K562 (cell line): ENCODE measurements around the gene TXNL4A. TPM values are rescaled to one million over a fixed set of nuclear protein-coding genes. Genes with fewer than 3 reads are reported as not detected.
A peak's percentile ranks its signal among the peaks of the same experiment; 100 is the strongest.

ENCODE experiments used
- ATAC-seq: fragments of 200-7000 bp; cut with Tn5 transposase; 3 replicates; pipeline ENCODE4 v1.9.1; 2020; ENCODE audit warnings: moderate library complexity
- BruUV-seq: library from RNA; stranded (reverse); fragments of 400-500 nt; replicated peaks from 2 replicates; lab custom pipeline; 2021; lab: Mats Ljungman, UMichigan
- CTCF ChIA-PET: fragments of 300-600 bp; formaldehyde crosslinking; extraction: SDS; loops from one replicate; lab custom pipeline; 2021; ENCODE audit warnings: low intra/inter-chr PET ratio; lab: Yijun Ruan, JAX
- POLR2A ChIA-PET: fragments of 300-600, 350-650 bp; sonication (Branson Sonifier 250); formaldehyde crosslinking; extraction: SDS; loops from one replicate; lab custom pipeline; 2021; ENCODE audit warnings: antibody characterized with exemption, inconsistent platforms; lab: Yijun Ruan, JAX
- DNase-seq, 4 experiments: peaks; one replicate each; pipeline versions ENCODE4 v3.0.0 to v3.0.0-alpha.2; 2011 to 2018; ENCODE audit warnings: low spot score in 3 of 4, mixed read lengths in 3 of 4; ENCODE audit errors: extremely low read depth in 1 of 4
- FAIRE-seq: peaks from 2 replicates; lab custom pipeline; 2011; peaks lifted over from hg19 to GRCh38; lab: Jason Lieb, UNC
- H2AFZ ChIP-seq: 2 replicates; pipeline ENCODE4 v1.6.0; 2011; ENCODE audit warnings: low read depth, low read length, control low read depth, inconsistent platforms
- H3K27ac ChIP-seq: fragments of 200-600 bp; 3 replicates; pipeline ENCODE4 v1.8.0; 2011; ENCODE audit warnings: low read depth, mild to moderate bottlenecking, control low read depth, inconsistent platforms, low read length, moderate library complexity, mixed read lengths; ENCODE audit errors: extremely low read depth
- H3K27me3 ChIP-seq, 2 experiments: fragments of 300-600 bp in 1 of 2; 2 replicates in 1 of 2; 3 replicates in 1 of 2; pipeline versions ENCODE4 v1.6.0 to v1.8.0; 2011; ENCODE audit warnings: inconsistent platforms in 2 of 2, low read length in 2 of 2, mild to moderate bottlenecking in 1 of 2, mixed read lengths in 1 of 2, moderate library complexity in 1 of 2; ENCODE audit not compliant: control insufficient read depth in 2 of 2, insufficient read depth in 2 of 2
- H3K36me3 ChIP-seq: fragments of 300-600 bp; 3 replicates; pipeline ENCODE4 v1.8.0; 2011; ENCODE audit warnings: mild to moderate bottlenecking, low read length, inconsistent platforms; ENCODE audit not compliant: control insufficient read depth, insufficient read depth
- H3K4me1 ChIP-seq, 2 experiments: fragments of 200-600 bp in 1 of 2; replicated peaks in 1 of 2; 2 replicates in 1 of 2; 3 replicates in 1 of 2; pipeline versions ENCODE4 v1.5.1 to v1.8.0; 2011; ENCODE audit warnings: inconsistent platforms in 2 of 2, low read length in 2 of 2, mild to moderate bottlenecking in 1 of 2, mixed read lengths in 1 of 2, moderate library complexity in 1 of 2; ENCODE audit not compliant: control insufficient read depth in 2 of 2, insufficient read depth in 2 of 2
- H3K4me2 ChIP-seq: 2 replicates; pipeline ENCODE4 v1.6.1; 2011; ENCODE audit warnings: low read length, control low read depth, inconsistent platforms, mixed read lengths; ENCODE audit not compliant: insufficient read depth
- H3K4me3 ChIP-seq: fragments of 200-600 bp; sonication (generic), shearing (Covaris generic); 2 replicates; pipeline ENCODE4 v1.5.1; 2016; ENCODE audit warnings: control low read depth, inconsistent platforms
- H3K79me2 ChIP-seq: fragments of 200-600 bp; 3 replicates; pipeline ENCODE4 v1.8.0; 2011; ENCODE audit warnings: low read length, inconsistent platforms; ENCODE audit not compliant: control insufficient read depth, insufficient read depth
- H3K9ac ChIP-seq, 2 experiments: 2 replicates each; pipeline versions ENCODE4 v1.6.0 to v1.6.1; 2011; ENCODE audit warnings: low read depth in 2 of 2, low read length in 2 of 2, control low read depth in 1 of 2, inconsistent platforms in 1 of 2, mild to moderate bottlenecking in 1 of 2, mixed read lengths in 1 of 2; ENCODE audit not compliant: insufficient read depth in 1 of 2
- H3K9me1 ChIP-seq: one replicate; pipeline ENCODE4 v1.6.0; 2011; ENCODE audit warnings: inconsistent platforms, mild to moderate bottlenecking, low read length, moderate library complexity; ENCODE audit not compliant: control insufficient read depth, insufficient read depth
- H3K9me3 ChIP-seq: replicated peaks from 2 replicates; pipeline ENCODE4 v1.5.1; 2011; ENCODE audit warnings: low read depth, low read length, inconsistent platforms; ENCODE audit not compliant: control insufficient read depth, insufficient read depth
- H4K20me1 ChIP-seq: replicated peaks from 2 replicates; pipeline ENCODE4 v1.6.1; 2011; ENCODE audit warnings: low read length, inconsistent platforms, mixed read lengths; ENCODE audit not compliant: control insufficient read depth, insufficient read depth
- CBFA2T3 ChIP-seq: fragments of 450-650 bp; IDR thresholded peaks from 2 replicates; pipeline ENCODE4 v1.6.1; 2017
- CBX3 ChIP-seq, 2 experiments: IDR thresholded peaks; 1 replicate in 1 of 2; 2 replicates in 1 of 2; pipeline ENCODE4 v1.6.1; 2012; ENCODE audit warnings: inconsistent platforms in 2 of 2, low read length in 2 of 2, borderline replicate concordance in 1 of 2, control low read depth in 1 of 2
- FOS ChIP-seq: IDR thresholded peaks from 3 replicates; pipeline ENCODE4 v1.6.1; 2011; ENCODE audit not compliant: insufficient read length; ENCODE audit errors: extremely low read depth
- FOXJ2 ChIP-seq: fragments of 200-800 bp; sonication (Bioruptor generic); IDR thresholded peaks from 2 replicates; pipeline ENCODE4 v1.6.1; 2016; ENCODE audit warnings: missing genetic modification characterization, missing compliant biosample characterization
- MCM7 ChIP-seq, 2 experiments: fragments of 450-650 bp; IDR thresholded peaks; 2 replicates each; pipeline ENCODE4 v1.6.1; 2016 to 2018
- NCOA6 ChIP-seq: fragments of 450-650 bp; IDR thresholded peaks from 2 replicates; pipeline ENCODE4 v1.6.1; 2017; ENCODE audit warnings: mild to moderate bottlenecking
- PCBP2 ChIP-seq: fragments of 200-400 bp; formaldehyde crosslinking; IDR thresholded peaks from 2 replicates; pipeline ENCODE4 v1.6.1; 2018; ENCODE audit warnings: low read length, low read depth, mild to moderate bottlenecking, moderate library complexity; ENCODE audit not compliant: poor library complexity, severe bottlenecking
- ZNF324 ChIP-seq: fragments of 250-450 bp; sonication (Bioruptor Pico); IDR thresholded peaks from 2 replicates; pipeline ENCODE4 v1.4.0; 2020; ENCODE audit warnings: mild to moderate bottlenecking
- WGBS: fragments of 100-300 bp; shearing (Covaris generic); methylation state at CpG from one replicate; pipeline ENCODE4 v1.1.6; 2016; ENCODE audit warnings: low coverage, mixed read lengths; ENCODE audit not compliant: insufficient coverage; ENCODE audit errors: missing lambda C conversion rate; 5-methylcytosine and 5-hydroxymethylcytosine counted together
- in situ Hi-C: fragments of 300-500 bp; cut with MboI; formaldehyde crosslinking; loops from 4 replicates; pipeline ENCODE4 v1.15.0; 2018; ENCODE audit warnings: inconsistent platforms, mixed read lengths
- intact Hi-C: fragments of 100-400 bp; cut with micrococcal nuclease; formaldehyde crosslinking; loops from 2 replicates; pipeline ENCODE4 v1.14.2; 2022
- polyA plus RNA-seq, 8 experiments: library from polyadenylated mRNA; depleted of rRNA in 4 of 8; stranded (reverse) in 5 of 8; unstranded in 3 of 8; fragments of >200 nt; fragmentation: Nextera tagmentation in 2 of 8; fragmentation: Illumina TruSeq in 1 of 8; extraction: Ambion mirVana in 2 of 8; extraction: Trizol in 1 of 8; gene quantifications; 2 replicates each; pipeline versions ENCODE4 v1.2.1 to v1.2.3, GENCODE V29; 2011 to 2014; ENCODE audit warnings: inconsistent platforms in 1 of 8, missing spikeins in 1 of 8
- total RNA-seq, 7 experiments: library from RNA; depleted of rRNA in 6 of 7; stranded (reverse); fragments of >200 nt in 6 of 7; fragmentation: Illumina TruSeq in 2 of 7; extraction: Trizol in 2 of 7; gene quantifications; 2 replicates each; pipeline versions ENCODE4 v1.2.1 to v1.2.3, GENCODE V29; 2011 to 2021; ENCODE audit warnings: low replicate concordance in 1 of 7
- TF ChIP-seq, protein P1 (sequence below): sonication (generic); formaldehyde crosslinking; IDR thresholded peaks from 2 replicates; pipeline ENCODE4 v1.8.0; 2023; ENCODE audit warnings: missing genetic modification reagents, mild to moderate bottlenecking, borderline replicate concordance

TXNL4A gene
- total and polyA plus RNA-seq, 9 of the 15 experiments (the other 6 are each of a cell fraction or from before 2014, with no cell fraction given): 27.0 to 132 (median 87.5) TPM

DNA sequence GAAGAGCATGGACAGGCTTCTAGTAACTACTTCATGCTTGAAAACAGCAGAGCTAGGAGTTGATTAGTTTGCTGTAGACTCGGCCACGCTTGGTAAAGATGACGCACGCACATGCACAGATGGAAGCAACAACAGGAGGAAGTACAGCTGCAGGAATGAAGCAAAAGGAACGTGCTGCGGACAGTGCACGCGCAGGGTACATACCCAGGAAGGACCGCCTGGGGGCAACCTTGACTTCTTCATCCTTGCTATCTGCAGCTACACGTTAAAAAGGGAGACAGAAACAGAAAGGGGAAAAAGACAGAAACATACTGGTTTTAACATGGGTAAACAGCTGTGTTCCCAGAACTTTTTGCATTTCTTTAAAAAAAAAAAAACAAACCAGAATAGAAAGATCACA is 54.6 kb downstream of the TXNL4A start (continued):
- TF ChIP-seq FOXJ2 (tag): no peak
- no peak for TF ChIP-seq CBFA2T3
- TF ChIP-seq, protein P1, sequence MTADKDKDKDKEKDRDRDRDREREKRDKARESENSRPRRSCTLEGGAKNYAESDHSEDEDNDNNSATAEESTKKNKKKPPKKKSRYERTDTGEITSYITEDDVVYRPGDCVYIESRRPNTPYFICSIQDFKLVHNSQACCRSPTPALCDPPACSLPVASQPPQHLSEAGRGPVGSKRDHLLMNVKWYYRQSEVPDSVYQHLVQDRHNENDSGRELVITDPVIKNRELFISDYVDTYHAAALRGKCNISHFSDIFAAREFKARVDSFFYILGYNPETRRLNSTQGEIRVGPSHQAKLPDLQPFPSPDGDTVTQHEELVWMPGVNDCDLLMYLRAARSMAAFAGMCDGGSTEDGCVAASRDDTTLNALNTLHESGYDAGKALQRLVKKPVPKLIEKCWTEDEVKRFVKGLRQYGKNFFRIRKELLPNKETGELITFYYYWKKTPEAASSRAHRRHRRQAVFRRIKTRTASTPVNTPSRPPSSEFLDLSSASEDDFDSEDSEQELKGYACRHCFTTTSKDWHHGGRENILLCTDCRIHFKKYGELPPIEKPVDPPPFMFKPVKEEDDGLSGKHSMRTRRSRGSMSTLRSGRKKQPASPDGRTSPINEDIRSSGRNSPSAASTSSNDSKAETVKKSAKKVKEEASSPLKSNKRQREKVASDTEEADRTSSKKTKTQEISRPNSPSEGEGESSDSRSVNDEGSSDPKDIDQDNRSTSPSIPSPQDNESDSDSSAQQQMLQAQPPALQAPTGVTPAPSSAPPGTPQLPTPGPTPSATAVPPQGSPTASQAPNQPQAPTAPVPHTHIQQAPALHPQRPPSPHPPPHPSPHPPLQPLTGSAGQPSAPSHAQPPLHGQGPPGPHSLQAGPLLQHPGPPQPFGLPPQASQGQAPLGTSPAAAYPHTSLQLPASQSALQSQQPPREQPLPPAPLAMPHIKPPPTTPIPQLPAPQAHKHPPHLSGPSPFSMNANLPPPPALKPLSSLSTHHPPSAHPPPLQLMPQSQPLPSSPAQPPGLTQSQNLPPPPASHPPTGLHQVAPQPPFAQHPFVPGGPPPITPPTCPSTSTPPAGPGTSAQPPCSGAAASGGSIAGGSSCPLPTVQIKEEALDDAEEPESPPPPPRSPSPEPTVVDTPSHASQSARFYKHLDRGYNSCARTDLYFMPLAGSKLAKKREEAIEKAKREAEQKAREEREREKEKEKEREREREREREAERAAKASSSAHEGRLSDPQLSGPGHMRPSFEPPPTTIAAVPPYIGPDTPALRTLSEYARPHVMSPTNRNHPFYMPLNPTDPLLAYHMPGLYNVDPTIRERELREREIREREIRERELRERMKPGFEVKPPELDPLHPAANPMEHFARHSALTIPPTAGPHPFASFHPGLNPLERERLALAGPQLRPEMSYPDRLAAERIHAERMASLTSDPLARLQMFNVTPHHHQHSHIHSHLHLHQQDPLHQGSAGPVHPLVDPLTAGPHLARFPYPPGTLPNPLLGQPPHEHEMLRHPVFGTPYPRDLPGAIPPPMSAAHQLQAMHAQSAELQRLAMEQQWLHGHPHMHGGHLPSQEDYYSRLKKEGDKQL (CRISPR knock-in tag): no peak
- no peak for TF ChIP-seq NCOA6
- TF ChIP-seq PCBP2: no peak
- no peak for TF ChIP-seq MCM7 (IDR thresholded peaks at IDR 0.05)

DNA sequence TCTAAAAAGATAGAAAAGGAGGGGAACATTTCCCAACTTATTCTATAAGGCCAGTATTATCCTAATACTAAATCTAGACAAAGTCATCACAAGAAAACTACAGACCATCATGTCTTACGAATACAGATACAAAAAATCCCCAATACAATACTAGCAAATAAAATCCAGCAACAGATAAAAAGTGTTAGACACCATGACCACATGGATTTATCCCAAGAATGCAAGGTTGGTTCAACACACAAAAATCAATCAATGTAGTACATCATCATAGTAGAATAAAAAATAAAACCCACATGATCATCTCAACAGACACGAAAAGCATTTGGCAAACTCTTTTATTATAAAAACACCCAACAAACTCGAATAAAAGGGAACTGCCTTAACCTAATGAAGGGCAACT is 55.5 kb downstream of the TXNL4A start:
- no peak for DNase-seq
- H2AFZ ChIP-seq: no peak overlapping the region
- no peak for FAIRE-seq
- intact Hi-C loops (no loop called here), in situ Hi-C loops (no loop called here)
- no peaks in the 10 kb centered on the region for H3K27me3 ChIP-seq
- BruUV-seq: no TSS peak
- 13% methylated on average over 3 of the region's 3 CpGs for WGBS
- H3K27ac ChIP-seq: no peak overlapping the region
- H4K20me1 ChIP-seq: no peaks in the 10 kb centered on the region
- no peak for ATAC-seq
- H3K4me2 ChIP-seq: no peak overlapping the region
- H3K9me1 ChIP-seq: no peaks in the 10 kb centered on the region
- H3K36me3 ChIP-seq: peaks cover 3% of the 10 kb centered on the region; the same call in 1 of the 3 replicates
- H3K79me2 ChIP-seq: no peaks in the 10 kb centered on the region
- no peaks in the 10 kb centered on the region; a peak in 1 of 5 replicates for H3K4me1 ChIP-seq
- ChIA-PET CTCF (no interaction called here), POLR2A (no interaction called here)
- H3K9ac ChIP-seq: no peak overlapping the region
- H3K4me3 ChIP-seq: no peak overlapping the region
- H3K9me3 ChIP-seq: peaks cover 6% of the 10 kb centered on the region; the same call in 1 of the 2 replicates
- TF ChIP-seq CBX3 (IDR thresholded peaks at IDR 0.05; ENCODE audit: borderline replicate concordance in 1 of 2, low read length in 2 of 2): peak in 1 of 2 experiments; percentile 44; a peak in 1 of 3 replicates
- TF ChIP-seq ZNF324 (CRISPR knock-in tag): peak; percentile 94
- no peak for TF ChIP-seq FOS
